ENCODE measurements around the gene ALKBH6. TPM values are rescaled to one million over a fixed set of nuclear protein-coding genes. Genes with fewer than 3 reads are reported as not detected.

The ALKBH6 gene
- polyA plus RNA-seq, 1 donor (not counting 4 experiments of a cell fraction or from before 2014, with no cell fraction given), result 36.7 TPM

GRCh38 chr19:35977446-35978222 is 36.4 kb downstream of the ALKBH6 start:
- Histone ChIP-seq H3K4me3 (ENCODE audit: control insufficient read depth in 2 of 3, extremely low read depth in 1 of 3, insufficient read depth in 2 of 3, low read depth in 1 of 3, low read length in 3 of 3) (no peak overlapping the region), H3K79me2 (ENCODE audit: control insufficient read depth, insufficient read depth, low read length) (no peaks in the 10 kb centered on the region), H3K4me2 (ENCODE audit: control insufficient read depth, extremely low read depth, insufficient read depth, low read depth, low read length) (no peak overlapping the region), H3K9ac (ENCODE audit: control insufficient read depth, extremely low read depth, insufficient read depth, low read length) (no peak overlapping the region), H3K27me3 (ENCODE audit: control insufficient read depth, extremely low read depth, insufficient read depth, low read length) (peaks cover 6% of the 10 kb centered on the region), H3K36me3 (ENCODE audit: control insufficient read depth in 2 of 2, extremely low read depth in 1 of 2, insufficient read depth in 2 of 2, low read length in 2 of 2) (no peaks in the 10 kb centered on the region), H3K27ac (ENCODE audit: control insufficient read depth, insufficient read depth, low read length) (no peak overlapping the region), H3K9me3 (ENCODE audit: control insufficient read depth, low read depth, low read length) (no peaks in the 10 kb centered on the region), H3K4me1 (ENCODE audit: control insufficient read depth, extremely low read depth, insufficient read depth, low read length) (no peaks in the 10 kb centered on the region), H3K9me1 (ENCODE audit: control insufficient read depth, extremely low read depth, insufficient read depth, low read length) (no peaks in the 10 kb centered on the region), H4K20me1 (ENCODE audit: control insufficient read depth, extremely low read depth, insufficient read depth, low read length) (no peaks in the 10 kb centered on the region), H2AFZ (ENCODE audit: control insufficient read depth, low read length) (no peak overlapping the region)
- DNase-seq (ENCODE audit: low read depth, low spot score) (no peak), FAIRE-seq (no peak)
- dilution Hi-C loops (cut with MboI; ENCODE audit: extremely low pct_ligation_motif_present, low sequenced_read_pairs), result no loop called here
- no peak for TF ChIP-seq EZH2 (IDR thresholded peaks at IDR 0.05; ENCODE audit: low read length)
- no peak for TF ChIP-seq CTCF (optimal IDR thresholded peaks at IDR 0.05 in 1 of 3, IDR thresholded peaks at IDR 0.05 in 1 of 3, conservative IDR thresholded peaks at IDR 0.05 in 1 of 3; ENCODE audit: extremely low read depth in 1 of 3, insufficient read depth in 2 of 3, low read length in 3 of 3)

- dilution Hi-C loops (cut with MboI; ENCODE audit: extremely low pct_ligation_motif_present, low sequenced_read_pairs), result no loop called here
- Histone ChIP-seq H3K27ac (ENCODE audit: control insufficient read depth, insufficient read depth, low read length) (no peak overlapping the region), H2AFZ (ENCODE audit: control insufficient read depth, low read length) (no peak overlapping the region), H3K9ac (ENCODE audit: control insufficient read depth, extremely low read depth, insufficient read depth, low read length) (no peak overlapping the region), H3K9me1 (ENCODE audit: control insufficient read depth, extremely low read depth, insufficient read depth, low read length) (no peaks in the 10 kb centered on the region), H3K36me3 (ENCODE audit: control insufficient read depth in 2 of 2, extremely low read depth in 1 of 2, insufficient read depth in 2 of 2, low read length in 2 of 2) (no peaks in the 10 kb centered on the region), H3K4me1 (ENCODE audit: control insufficient read depth, extremely low read depth, insufficient read depth, low read length) (no peaks in the 10 kb centered on the region), H3K4me2 (ENCODE audit: control insufficient read depth, extremely low read depth, insufficient read depth, low read depth, low read length) (no peak overlapping the region), H4K20me1 (ENCODE audit: control insufficient read depth, extremely low read depth, insufficient read depth, low read length) (no peaks in the 10 kb centered on the region), H3K27me3 (ENCODE audit: control insufficient read depth, extremely low read depth, insufficient read depth, low read length) (peaks cover 6% of the 10 kb centered on the region), H3K9me3 (ENCODE audit: control insufficient read depth, low read depth, low read length) (no peaks in the 10 kb centered on the region), H3K79me2 (ENCODE audit: control insufficient read depth, insufficient read depth, low read length) (no peaks in the 10 kb centered on the region), H3K4me3 (ENCODE audit: control insufficient read depth in 2 of 3, extremely low read depth in 1 of 3, insufficient read depth in 2 of 3, low read depth in 1 of 3, low read length in 3 of 3) (no peak overlapping the region)
- FAIRE-seq (no peak), DNase-seq (ENCODE audit: low read depth, low spot score) (no peak)
- no peak for TF ChIP-seq CTCF (optimal IDR thresholded peaks at IDR 0.05 in 1 of 3, IDR thresholded peaks at IDR 0.05 in 1 of 3, conservative IDR thresholded peaks at IDR 0.05 in 1 of 3; ENCODE audit: extremely low read depth in 1 of 3, insufficient read depth in 2 of 3, low read length in 3 of 3)
- TF ChIP-seq EZH2 (IDR thresholded peaks at IDR 0.05; ENCODE audit: low read length), result no peak
Observed at GRCh38 chr19:35975608-35976214, 38.3 kb downstream of the ALKBH6 start.
